Endothelial cell of umbilical vein (primary cell): Measurements from ENCODE around the gene KLRF2. TPM values are rescaled to one million over a fixed set of nuclear protein-coding genes. Genes with fewer than 3 reads are reported as not detected.

ENCODE experiments used
- BruUV-seq: library from RNA; stranded (reverse); fragments of 400-500 nt; replicated peaks from 2 replicates; lab custom pipeline; 2021; lab: Mats Ljungman, UMichigan
- CTCF ChIA-PET: fragments of 300-600, 350-600 bp; sonication (Branson Sonifier 250); formaldehyde crosslinking; loops from one replicate; lab custom pipeline; 2021; ENCODE audit warnings: antibody characterized with exemption, inconsistent platforms; lab: Charles Lee
- POLR2A ChIA-PET: fragments of 300-600, 350-600 bp; sonication (Branson Sonifier 250); formaldehyde crosslinking; loops from one replicate; lab custom pipeline; 2021; ENCODE audit warnings: antibody characterized with exemption, inconsistent platforms; lab: Charles Lee
- DNase-seq: peaks from one replicate; pipeline ENCODE4 v3.0.0-alpha.2; 2011; ENCODE audit warnings: low read depth, low spot score
- FAIRE-seq: peaks from 2 replicates; lab custom pipeline; 2011; peaks lifted over from hg19 to GRCh38; lab: Jason Lieb, UNC
- H2AFZ ChIP-seq: 2 replicates; pipeline ENCODE4 v1.6.0; 2012; ENCODE audit warnings: low read depth, low read length, control low read depth, inconsistent platforms
- H3K27ac ChIP-seq: 2 replicates; pipeline ENCODE4 v1.5.1; 2011; ENCODE audit warnings: low read depth, mild to moderate bottlenecking, control low read depth, low read length, moderate library complexity; ENCODE audit not compliant: insufficient read depth
- H3K27me3 ChIP-seq, 2 experiments: 2 replicates each; pipeline versions ENCODE4 v1.6.0 to v1.6.1; 2011; ENCODE audit warnings: low read length in 2 of 2, mixed read lengths in 1 of 2; ENCODE audit not compliant: control insufficient read depth in 2 of 2, insufficient read depth in 2 of 2
- H3K36me3 ChIP-seq, 2 experiments: 2 replicates in 1 of 2; 3 replicates in 1 of 2; pipeline ENCODE4 v1.5.1; 2011; ENCODE audit warnings: low read length in 2 of 2, mild to moderate bottlenecking in 1 of 2, moderate library complexity in 1 of 2; ENCODE audit not compliant: control insufficient read depth in 2 of 2, insufficient read depth in 2 of 2; ENCODE audit errors: extremely low read depth in 1 of 2
- H3K4me1 ChIP-seq: 3 replicates; pipeline ENCODE4 v1.5.1; 2011; ENCODE audit warnings: mild to moderate bottlenecking, low read length; ENCODE audit not compliant: control insufficient read depth, insufficient read depth; ENCODE audit errors: extremely low read depth
- H3K4me2 ChIP-seq: 2 replicates; pipeline ENCODE4 v1.6.1; 2011; ENCODE audit warnings: low read length, control low read depth, mixed read lengths; ENCODE audit not compliant: insufficient read depth
- H3K4me3 ChIP-seq, 3 experiments: fragments of 200-600 bp in 1 of 3; sonication (generic), shearing (Covaris generic) in 1 of 3; replicated peaks in 1 of 3; 2 replicates each; pipeline ENCODE4 v1.5.1; 2011 to 2016; ENCODE audit warnings: control low read depth in 3 of 3, low read length in 3 of 3, mild to moderate bottlenecking in 2 of 3, inconsistent platforms in 1 of 3, low read depth in 1 of 3, moderate library complexity in 1 of 3; ENCODE audit not compliant: insufficient read depth in 1 of 3
- H3K79me2 ChIP-seq: 2 replicates; pipeline ENCODE4 v1.6.0; 2012; ENCODE audit warnings: low read length, inconsistent platforms; ENCODE audit not compliant: control insufficient read depth, insufficient read depth
- H3K9ac ChIP-seq: replicated peaks from 2 replicates; pipeline ENCODE3; 2011; ENCODE audit warnings: low read length, control low read depth; ENCODE audit not compliant: insufficient read depth; ENCODE audit errors: extremely low read depth
- H3K9me1 ChIP-seq: replicated peaks from 3 replicates; pipeline ENCODE4 v1.6.0; 2011; ENCODE audit warnings: mild to moderate bottlenecking, low read length; ENCODE audit not compliant: control insufficient read depth, insufficient read depth; ENCODE audit errors: extremely low read depth
- H3K9me3 ChIP-seq: replicated peaks from 2 replicates; pipeline ENCODE4 v1.5.1; 2012; ENCODE audit warnings: low read length, inconsistent platforms; ENCODE audit not compliant: control insufficient read depth, insufficient read depth
- H4K20me1 ChIP-seq: replicated peaks from 2 replicates; pipeline ENCODE3; 2011; ENCODE audit warnings: mild to moderate bottlenecking, low read length; ENCODE audit not compliant: control insufficient read depth, insufficient read depth; ENCODE audit errors: extremely low read depth
- EZH2 ChIP-seq: IDR thresholded peaks from 2 replicates; pipeline ENCODE4 v1.6.1; 2012; ENCODE audit warnings: borderline replicate concordance, low read depth, mild to moderate bottlenecking, moderate library complexity, low read length, inconsistent platforms; ENCODE audit not compliant: severe bottlenecking
- FOS ChIP-seq: IDR thresholded peaks from 2 replicates; pipeline ENCODE4 v1.6.1; 2011; ENCODE audit warnings: mild to moderate bottlenecking, low read length, moderate library complexity, borderline replicate concordance; ENCODE audit not compliant: insufficient read depth
- GATA2 ChIP-seq: IDR thresholded peaks from 2 replicates; pipeline ENCODE4 v1.7.0; 2011; ENCODE audit warnings: low read depth, mild to moderate bottlenecking, moderate library complexity, mixed read lengths, low read length; ENCODE audit not compliant: insufficient read length, insufficient read depth
- JUN ChIP-seq: IDR thresholded peaks from 2 replicates; pipeline ENCODE4 v1.6.1; 2011; ENCODE audit warnings: borderline replicate concordance, low read depth; ENCODE audit not compliant: insufficient read length, insufficient read depth
- MYC ChIP-seq: IDR thresholded peaks from one replicate; pipeline ENCODE4 v1.6.1; 2011; ENCODE audit warnings: mild to moderate bottlenecking, low read depth, low read length
- POLR2A ChIP-seq: IDR thresholded peaks from 2 replicates; pipeline ENCODE4 v1.6.1; 2012; ENCODE audit warnings: low read depth, mild to moderate bottlenecking, control low read depth, low read length
- POLR2AphosphoS5 ChIP-seq: IDR thresholded peaks from 2 replicates; pipeline ENCODE4 v1.6.1; 2012; ENCODE audit warnings: low read depth, mild to moderate bottlenecking, control low read depth, low read length, moderate library complexity; ENCODE audit not compliant: insufficient read depth
- dilution Hi-C: fragments of 300-500 bp; cut with MboI; formaldehyde crosslinking; loops from one replicate; pipeline ENCODE4 v1.15.0; 2019; ENCODE audit warnings: low sequenced_read_pairs; ENCODE audit not compliant: extremely low pct_ligation_motif_present
- intact Hi-C: fragments of 100-400 bp; cut with micrococcal nuclease; formaldehyde crosslinking; loops from one replicate; pipeline ENCODE4 v1.10.0; 2022
- polyA plus RNA-seq, 4 experiments: library from polyadenylated mRNA; depleted of rRNA in 3 of 4; stranded (reverse) in 3 of 4; unstranded in 1 of 4; fragments of >200 nt; gene quantifications; 2 replicates each; pipeline versions ENCODE4 v1.2.1 to v1.2.3, GENCODE V29; 2011 to 2012; ENCODE audit warnings: missing spikeins in 1 of 4
- total RNA-seq: library from RNA; stranded (reverse); gene quantifications from 2 replicates; pipeline ENCODE4 v1.2.3, GENCODE V29; 2021
- TF ChIP-seq, protein P1 (sequence below): IDR thresholded peaks from 2 replicates; pipeline ENCODE4 v1.6.1; 2011; ENCODE audit not compliant: insufficient read depth, insufficient read length
- TF ChIP-seq, protein P2 (sequence below), 2 donors: IDR thresholded peaks; 1 replicate in 1 of 2; 2 replicates in 1 of 2; pipeline ENCODE4 v1.5.1; 2011; ENCODE audit warnings: low read length in 2 of 2, mild to moderate bottlenecking in 2 of 2, moderate library complexity in 2 of 2, control low read depth in 1 of 2, inconsistent platforms in 1 of 2, low read depth in 1 of 2; ENCODE audit not compliant: insufficient read depth in 1 of 2; ENCODE audit errors: extremely low read depth in 1 of 2

The KLRF2 gene
- total and polyA plus RNA-seq, 2 donors (not counting 3 experiments of a cell fraction or from before 2014, with no cell fraction given): not detected

DNA sequence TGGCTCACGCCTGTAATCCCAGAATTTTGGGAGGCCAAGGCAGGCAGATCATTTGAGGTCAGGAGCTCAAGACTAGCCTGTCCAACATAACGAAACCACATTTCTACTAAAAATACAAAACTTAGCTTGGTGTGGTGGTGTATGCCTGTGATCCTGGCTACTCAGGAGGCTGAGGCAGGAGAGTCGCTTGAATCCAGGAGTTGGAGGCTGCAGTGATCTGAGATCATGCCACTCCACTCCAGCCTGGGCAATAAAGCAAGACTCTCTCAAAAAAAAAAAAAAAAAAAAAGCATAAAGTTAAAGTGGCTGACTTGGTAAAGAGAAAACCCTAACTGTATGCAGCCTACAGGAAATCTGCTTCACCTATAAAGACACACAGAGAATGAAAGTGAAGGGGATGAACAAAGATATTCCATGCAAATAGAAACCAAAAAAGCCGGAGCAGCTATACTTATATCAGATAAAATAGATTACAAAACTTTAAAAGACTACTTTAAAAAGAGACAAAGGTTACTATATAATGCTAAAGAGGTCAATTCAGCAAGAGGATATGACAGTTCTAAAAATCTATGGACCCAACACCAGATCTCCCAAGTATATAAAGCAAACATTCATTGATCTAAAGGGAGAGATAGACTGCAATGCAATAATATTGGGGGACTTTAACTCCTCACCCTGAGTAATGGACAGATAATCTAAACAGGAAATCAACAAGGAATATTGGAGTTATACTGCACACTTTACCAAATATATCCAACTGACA, 16.2 kb upstream of the KLRF2 start:
- H2AFZ ChIP-seq: no peak overlapping the region
- H3K27me3 ChIP-seq: no peaks in the 10 kb centered on the region
- H3K9me1 ChIP-seq: no peaks in the 10 kb centered on the region
- FAIRE-seq (no peak), DNase-seq (no peak)
- H4K20me1 ChIP-seq: no peaks in the 10 kb centered on the region
- H3K79me2 ChIP-seq: peaks cover 46% of the 10 kb centered on the region
- H3K4me3 ChIP-seq: no peak overlapping the region
- TF ChIP-seq POLR2A (no peak), FOS (no peak), GATA2 (no peak), POLR2AphosphoS5 (no peak), EZH2 (no peak), MYC (no peak), JUN (no peak)
- TF ChIP-seq, protein P1, sequence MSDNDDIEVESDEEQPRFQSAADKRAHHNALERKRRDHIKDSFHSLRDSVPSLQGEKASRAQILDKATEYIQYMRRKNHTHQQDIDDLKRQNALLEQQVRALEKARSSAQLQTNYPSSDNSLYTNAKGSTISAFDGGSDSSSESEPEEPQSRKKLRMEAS: no peak
- TF ChIP-seq, protein P2, sequence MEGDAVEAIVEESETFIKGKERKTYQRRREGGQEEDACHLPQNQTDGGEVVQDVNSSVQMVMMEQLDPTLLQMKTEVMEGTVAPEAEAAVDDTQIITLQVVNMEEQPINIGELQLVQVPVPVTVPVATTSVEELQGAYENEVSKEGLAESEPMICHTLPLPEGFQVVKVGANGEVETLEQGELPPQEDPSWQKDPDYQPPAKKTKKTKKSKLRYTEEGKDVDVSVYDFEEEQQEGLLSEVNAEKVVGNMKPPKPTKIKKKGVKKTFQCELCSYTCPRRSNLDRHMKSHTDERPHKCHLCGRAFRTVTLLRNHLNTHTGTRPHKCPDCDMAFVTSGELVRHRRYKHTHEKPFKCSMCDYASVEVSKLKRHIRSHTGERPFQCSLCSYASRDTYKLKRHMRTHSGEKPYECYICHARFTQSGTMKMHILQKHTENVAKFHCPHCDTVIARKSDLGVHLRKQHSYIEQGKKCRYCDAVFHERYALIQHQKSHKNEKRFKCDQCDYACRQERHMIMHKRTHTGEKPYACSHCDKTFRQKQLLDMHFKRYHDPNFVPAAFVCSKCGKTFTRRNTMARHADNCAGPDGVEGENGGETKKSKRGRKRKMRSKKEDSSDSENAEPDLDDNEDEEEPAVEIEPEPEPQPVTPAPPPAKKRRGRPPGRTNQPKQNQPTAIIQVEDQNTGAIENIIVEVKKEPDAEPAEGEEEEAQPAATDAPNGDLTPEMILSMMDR (IDR thresholded peaks at IDR 0.05; ENCODE audit: extremely low read depth in 1 of 2, insufficient read depth in 1 of 2, low read depth in 1 of 2, low read length in 2 of 2): no peak
- dilution Hi-C loops (no loop called here), intact Hi-C loops (loop anchor here (5.0 kb wide), 2 partner anchors 62 to 152 kb away; no protein-coding TSS in a partner anchor)
- no peak overlapping the region for H3K27ac ChIP-seq
- no peak overlapping the region for H3K9ac ChIP-seq
- H3K9me3 ChIP-seq: no peaks in the 10 kb centered on the region
- ChIA-PET POLR2A (no interaction called here), CTCF (interaction anchor here (0.7 to 4.4 kb wide), 2 partner anchors 45 to 115 kb away, joined by 3 to 21 read pairs; no protein-coding TSS in a partner anchor)
- H3K4me2 ChIP-seq: no peak overlapping the region
- BruUV-seq: no TSS peak
- peaks cover 22% of the 10 kb centered on the region for H3K4me1 ChIP-seq
- H3K36me3 ChIP-seq: no peaks in the 10 kb centered on the region
